HG03045 (cell line): ENCODE measurements around the gene DXO.
"Not testable (repeated sequence)": the region's sequence is repeated elsewhere in the genome, so short reads cannot be mapped to it uniquely, and the experiment has no call there.

Experiments used
- ATAC-seq: cut with Tn5 transposase; IDR thresholded peaks from one replicate; pipeline ENCODE4 v1.9.1; 2021; ENCODE audit warnings: mild to moderate bottlenecking, moderate library complexity; ENCODE audit not compliant: unreplicated experiment

Gene DXO

DNA sequence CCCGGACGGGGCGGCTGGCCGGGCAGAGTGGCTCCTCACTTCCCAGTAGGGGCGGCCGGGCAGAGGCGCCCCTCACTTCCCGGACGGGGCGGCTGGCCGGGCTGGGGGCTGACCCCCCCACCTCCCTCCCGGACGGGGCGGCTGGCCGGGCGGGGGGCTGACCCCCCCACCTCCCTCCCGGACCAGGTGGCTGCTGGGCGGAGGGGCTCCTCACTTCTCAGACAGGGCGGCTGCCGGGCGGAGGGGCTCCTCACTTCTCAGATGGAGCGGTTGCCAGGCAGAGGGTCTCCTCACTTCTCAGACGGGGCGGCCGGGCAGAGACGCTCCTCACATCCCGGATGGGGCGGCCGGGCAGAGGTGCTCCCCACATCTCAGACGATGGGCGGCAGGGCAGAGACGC is 39.8 kb downstream of the DXO start:
- not testable (repeated sequence) for ATAC-seq

DNA sequence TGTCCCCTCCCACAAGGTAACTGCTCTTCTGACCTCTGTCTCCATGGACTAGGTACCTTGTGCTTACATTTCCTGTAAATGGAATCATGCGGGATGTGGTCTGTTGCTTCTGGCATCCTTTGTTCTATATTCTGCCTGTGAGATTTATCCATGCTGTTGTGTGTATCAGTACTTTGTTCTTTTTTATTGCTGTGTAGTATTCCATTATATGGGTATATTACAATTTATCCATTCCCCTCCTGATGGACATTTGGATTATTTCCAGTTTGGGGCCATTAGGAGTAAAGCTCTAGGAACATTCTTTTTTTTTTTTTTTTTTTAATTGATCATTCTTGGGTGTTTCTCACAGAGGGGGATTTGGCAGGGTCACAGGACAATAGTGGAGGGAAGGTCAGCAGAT is 41.0 kb downstream of the DXO start:
- ATAC-seq = no peak

DNA sequence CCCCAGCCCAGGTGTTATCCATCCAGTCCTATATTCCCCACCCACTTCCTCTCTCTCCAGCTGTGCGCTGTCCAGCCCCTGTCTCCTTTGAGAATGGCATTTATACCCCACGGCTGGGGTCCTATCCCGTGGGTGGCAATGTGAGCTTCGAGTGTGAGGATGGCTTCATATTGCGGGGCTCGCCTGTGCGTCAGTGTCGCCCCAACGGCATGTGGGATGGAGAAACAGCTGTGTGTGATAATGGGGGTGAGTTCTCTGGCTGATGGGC is 43.3 kb downstream of the DXO start:
- ATAC-seq = no peak

DNA sequence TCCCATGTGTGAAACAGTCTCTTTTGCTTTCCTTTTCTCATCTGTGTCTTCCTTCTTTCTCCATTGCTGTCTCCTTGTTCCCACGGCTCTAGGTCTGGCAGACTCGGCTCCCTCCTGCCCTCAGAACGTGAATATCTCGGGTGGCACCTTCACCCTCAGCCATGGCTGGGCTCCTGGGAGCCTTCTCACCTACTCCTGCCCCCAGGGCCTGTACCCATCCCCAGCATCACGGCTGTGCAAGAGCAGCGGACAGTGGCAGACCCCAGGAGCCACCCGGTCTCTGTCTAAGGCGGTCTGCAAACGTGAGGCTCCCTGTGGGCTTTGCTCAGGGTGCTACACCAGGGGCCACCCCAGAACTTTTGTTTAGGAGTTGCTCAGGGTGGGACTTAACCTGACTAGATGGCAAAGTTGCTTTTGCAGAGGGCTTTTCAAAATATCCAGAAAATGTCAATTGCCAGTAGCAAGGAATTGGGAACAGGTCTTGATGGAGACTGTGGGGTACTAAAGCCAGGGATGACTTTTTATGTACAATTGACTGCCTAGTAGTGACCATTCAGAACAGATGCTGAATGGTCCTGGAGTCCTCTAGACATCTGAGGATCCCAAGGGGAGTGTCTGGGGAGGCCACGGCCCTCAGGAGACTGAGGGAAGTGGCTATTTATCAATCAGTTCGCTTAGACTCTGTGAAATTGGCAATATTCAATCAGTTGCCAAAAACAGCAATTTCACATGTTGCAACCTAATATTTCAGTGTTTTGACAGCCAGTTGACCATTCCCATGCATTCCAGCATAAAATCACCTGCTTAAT is 43.9 kb downstream of the DXO start:
- no peak for ATAC-seq

DNA sequence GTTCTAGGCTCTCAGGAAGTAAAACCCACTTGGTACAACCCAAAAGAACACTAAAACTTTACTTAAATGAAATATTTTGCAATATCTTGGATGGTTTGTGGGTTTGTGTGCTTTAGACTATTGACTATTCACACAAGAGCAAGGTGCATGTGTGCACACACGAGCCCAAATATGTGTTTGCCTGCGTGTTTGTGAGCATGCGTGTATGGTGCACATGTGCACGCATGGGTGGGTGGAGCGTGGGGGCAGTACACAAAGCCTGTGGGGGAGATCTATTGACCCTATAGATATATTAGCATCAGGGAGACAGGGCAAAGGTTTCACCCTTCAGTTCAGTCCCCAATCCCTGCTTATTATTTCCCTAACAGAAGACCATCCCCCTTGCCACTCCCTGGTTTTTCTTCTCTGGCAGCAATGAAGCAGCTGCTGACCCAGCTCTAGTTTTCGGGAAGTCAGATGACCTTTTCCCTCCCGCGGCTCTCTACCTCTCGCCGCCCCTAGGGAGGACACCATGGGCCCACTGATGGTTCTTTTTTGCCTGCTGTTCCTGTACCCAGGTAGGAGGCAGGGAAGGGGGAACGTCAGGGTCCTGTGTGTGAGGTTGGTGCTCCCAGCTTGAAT is 44.6 kb downstream of the DXO start, which contains the start of gene C2:
TSS of gene C2 (plus strand) at position 476 of the 621 bp plus-strand sequence. CDS start at position 512, 36 bp downstream.
- no peak for ATAC-seq

GRCh38 chr6:31922942-31923341 is 49.0 kb downstream of the DXO start:
- no peak for ATAC-seq

- no peak for ATAC-seq
Measured at GRCh38 chr6:31920811-31921210, 51.1 kb downstream of the DXO start.
